ENCODE data around the gene POLDIP3.

- TF ChIP-seq CTCF (tag by site-specific recombination; IDR thresholded peaks at IDR 0.05) (no peak), PATZ1 (tag by site-specific recombination; IDR thresholded peaks at IDR 0.05) (no peak), ZNF513 (tag by site-specific recombination; IDR thresholded peaks at IDR 0.05) (no peak)
Measured at GRCh38 chr22:42639541-42640241, 25.0 kb upstream of the POLDIP3 start.

Measured in HEK293 (cell line).